ENCODE results near the gene CHAC1. TPM values are rescaled to one million over a fixed set of nuclear protein-coding genes. Genes with fewer than 3 reads are reported as not detected.

The CHAC1 gene
- total RNA-seq, 2 experiments from 2014 or later = 0.42 to 0.47 TPM

DNA sequence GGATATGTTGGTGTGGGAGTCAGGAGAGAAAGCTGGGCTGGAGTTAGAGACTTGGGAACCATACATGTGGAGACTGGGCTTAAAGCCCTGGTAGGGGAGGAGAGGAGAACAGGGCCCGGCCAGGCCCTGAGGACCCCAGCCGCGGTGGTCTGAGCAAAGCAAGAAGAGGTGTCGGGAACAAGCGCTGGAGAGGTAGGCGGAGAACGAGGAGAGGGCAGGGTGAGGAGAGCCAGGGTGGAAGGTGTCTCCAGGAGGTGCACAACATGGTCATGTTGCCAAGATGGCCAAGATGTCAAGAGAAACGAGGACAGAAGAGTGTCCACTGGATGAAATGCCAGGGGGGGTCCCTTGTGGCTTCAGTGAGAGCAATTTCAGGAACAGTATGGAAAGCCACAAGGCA, 5.5 kb downstream of the CHAC1 start:
- Mint-ChIP-seq H3K9me3 (no peaks in the 10 kb centered on the region), H3K4me1 (ENCODE audit: low read depth) (no peaks in the 10 kb centered on the region), H3K27ac (no peak overlapping the region), H3K27me3 (peaks cover 4% of the 10 kb centered on the region), H3K36me3 (ENCODE audit: low read depth) (peaks cover 6% of the 10 kb centered on the region), H3K4me3 (no peak overlapping the region)
- TF ChIP-seq CTCF (IDR thresholded peaks at IDR 0.05) = no peak
- POLR2A ChIA-PET = no interaction called here
- CTCF ChIA-PET = no interaction called here
- H3K36me3 ChIP-seq (ENCODE audit: insufficient read depth, low read length) = no peaks in the 10 kb centered on the region
- no peak for DNase-seq
- no peaks in the 10 kb centered on the region for H3K9me3 ChIP-seq (ENCODE audit: control insufficient read depth in 1 of 2, insufficient read depth in 1 of 2, low read length in 2 of 2)
- H3K27ac ChIP-seq (ENCODE audit: low read depth in 1 of 2, low read length in 2 of 2) = no peak overlapping the region
- H3K27me3 ChIP-seq (ENCODE audit: control insufficient read depth in 1 of 2, insufficient read depth in 2 of 2, low read length in 2 of 2) = no peaks in the 10 kb centered on the region
- peaks cover 5% of the 10 kb centered on the region for H3K4me1 ChIP-seq (ENCODE audit: insufficient read depth, low read length)
- no peak for ATAC-seq (ENCODE audit: poor library complexity)
- H3K4me3 ChIP-seq (ENCODE audit: low read length) = no peak overlapping the region
- intact Hi-C loops (cut with DNase I, micrococcal nuclease) = loop anchor here in 1 of 2 experiments (10.0 kb wide), 3 partner anchors 54 to 446 kb away; partner anchors contain the start of genes KNL1 and NDUFAF1

GRCh38 chr15:40959331-40960141, 6.3 kb downstream of the CHAC1 start:
- Histone ChIP-seq H3K27ac (ENCODE audit: low read depth in 1 of 2, low read length in 2 of 2) (no peak overlapping the region), H3K4me1 (ENCODE audit: insufficient read depth, low read length) (no peaks in the 10 kb centered on the region), H3K9me3 (ENCODE audit: control insufficient read depth in 1 of 2, insufficient read depth in 1 of 2, low read length in 2 of 2) (no peaks in the 10 kb centered on the region), H3K27me3 (ENCODE audit: control insufficient read depth in 1 of 2, insufficient read depth in 2 of 2, low read length in 2 of 2) (no peaks in the 10 kb centered on the region), H3K4me3 (ENCODE audit: low read length) (no peak overlapping the region), H3K36me3 (ENCODE audit: insufficient read depth, low read length) (no peaks in the 10 kb centered on the region)
- DNase-seq = no peak
- ChIA-PET POLR2A (no interaction called here), CTCF (no interaction called here)
- H3K4me1 Mint-ChIP-seq (ENCODE audit: low read depth) = no peaks in the 10 kb centered on the region
- H3K9me3 Mint-ChIP-seq = no peaks in the 10 kb centered on the region
- no peaks in the 10 kb centered on the region for H3K36me3 Mint-ChIP-seq (ENCODE audit: low read depth)
- intact Hi-C loops (cut with DNase I, micrococcal nuclease) = loop anchor here in 1 of 2 experiments (10.0 kb wide), 3 partner anchors 55 to 445 kb away; partner anchors contain the start of genes KNL1 and NDUFAF1
- peaks cover 4% of the 10 kb centered on the region for H3K27me3 Mint-ChIP-seq
- H3K27ac Mint-ChIP-seq = no peak overlapping the region
- no peak for ATAC-seq (ENCODE audit: poor library complexity)
- no peak overlapping the region for H3K4me3 Mint-ChIP-seq
- no peak for TF ChIP-seq CTCF (IDR thresholded peaks at IDR 0.05)

GRCh38 chr15:40960151-40960885, 7.0 kb downstream of the CHAC1 start:
- H3K4me1 Mint-ChIP-seq (ENCODE audit: low read depth) = no peaks in the 10 kb centered on the region
- Histone ChIP-seq H3K9me3 (ENCODE audit: control insufficient read depth in 1 of 2, insufficient read depth in 1 of 2, low read length in 2 of 2) (no peaks in the 10 kb centered on the region), H3K4me3 (ENCODE audit: low read length) (no peak overlapping the region), H3K27me3 (ENCODE audit: control insufficient read depth in 1 of 2, insufficient read depth in 2 of 2, low read length in 2 of 2) (no peaks in the 10 kb centered on the region), H3K4me1 (ENCODE audit: insufficient read depth, low read length) (no peaks in the 10 kb centered on the region), H3K36me3 (ENCODE audit: insufficient read depth, low read length) (no peaks in the 10 kb centered on the region), H3K27ac (ENCODE audit: low read depth in 1 of 2, low read length in 2 of 2) (no peak overlapping the region)
- intact Hi-C loops (cut with DNase I, micrococcal nuclease) = no loop called here
- no peaks in the 10 kb centered on the region for H3K9me3 Mint-ChIP-seq
- ChIA-PET POLR2A (no interaction called here), CTCF (no interaction called here)
- TF ChIP-seq CTCF (IDR thresholded peaks at IDR 0.05) = no peak
- ATAC-seq (ENCODE audit: poor library complexity) (no peak), DNase-seq (no peak)
- H3K27me3 Mint-ChIP-seq = peaks cover 4% of the 10 kb centered on the region
- H3K4me3 Mint-ChIP-seq = no peak overlapping the region
- H3K36me3 Mint-ChIP-seq (ENCODE audit: low read depth) = no peaks in the 10 kb centered on the region
- H3K27ac Mint-ChIP-seq = no peak overlapping the region

All from CD4-positive, alpha-beta T cell (primary cell).